ENCODE results near the gene ZC3H6. TPM values are rescaled to one million over a fixed set of nuclear protein-coding genes. Genes with fewer than 3 reads are reported as not detected.
"Not testable (repeated sequence)": the region's sequence is repeated elsewhere in the genome, so short reads cannot be mapped to it uniquely, and the experiment has no call there.

Gene ZC3H6
- total RNA-seq, 3 donors from 2014 or later, result 14.4 to 20.3 (median 18.2) TPM

DNA sequence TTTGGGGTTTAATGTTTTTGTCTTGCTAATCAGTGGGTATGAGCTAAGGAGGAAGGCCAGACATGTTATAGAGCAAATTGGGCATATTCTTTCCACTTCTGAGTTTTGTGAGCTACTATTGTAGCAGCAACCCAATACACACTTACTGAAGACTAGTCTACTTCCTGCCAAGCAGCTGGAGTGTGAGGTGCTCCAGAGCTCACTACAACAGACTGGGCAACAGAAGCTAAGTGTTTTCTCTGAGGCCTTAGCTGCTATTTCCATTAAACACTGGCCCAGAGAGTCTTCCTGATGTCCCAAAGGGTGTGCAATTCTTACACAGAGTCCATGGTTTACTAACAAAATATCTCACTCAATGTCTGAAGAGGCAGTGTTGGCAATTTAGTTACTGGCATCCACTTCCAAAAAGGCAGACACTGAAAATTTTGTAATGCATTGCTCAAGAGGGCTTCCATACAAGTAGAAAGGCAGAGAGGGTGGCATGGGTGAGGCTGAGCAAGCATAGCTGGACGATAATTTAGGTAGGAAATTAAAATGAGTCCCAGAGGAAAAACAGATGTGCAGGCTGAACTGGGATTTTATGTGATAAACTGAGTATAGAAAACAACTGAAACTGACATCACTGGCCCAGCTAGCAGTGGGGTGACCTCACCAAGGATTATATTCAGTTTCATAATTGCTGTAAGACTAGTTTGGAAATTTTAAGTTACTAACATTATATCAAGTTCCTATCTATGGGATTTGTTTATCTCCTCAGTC is 68.6 kb downstream of the ZC3H6 start:
- DNase-seq (ENCODE audit: low spot score in 2 of 2), result no peak
- no peaks in the 10 kb centered on the region for H3K4me1 ChIP-seq
- no peaks in the 10 kb centered on the region for H3K36me3 ChIP-seq
- no peaks in the 10 kb centered on the region for H3K9me3 ChIP-seq
- intact Hi-C loops (cut with DNase I; ENCODE audit: low total_unique reads), result no loop called here
- TF ChIP-seq POLR2A (IDR thresholded peaks at IDR 0.05), result no peak
- no peak overlapping the region for H3K4me3 ChIP-seq
- no peaks in the 10 kb centered on the region for H3K27me3 ChIP-seq
- no peak overlapping the region for H3K27ac ChIP-seq

DNA sequence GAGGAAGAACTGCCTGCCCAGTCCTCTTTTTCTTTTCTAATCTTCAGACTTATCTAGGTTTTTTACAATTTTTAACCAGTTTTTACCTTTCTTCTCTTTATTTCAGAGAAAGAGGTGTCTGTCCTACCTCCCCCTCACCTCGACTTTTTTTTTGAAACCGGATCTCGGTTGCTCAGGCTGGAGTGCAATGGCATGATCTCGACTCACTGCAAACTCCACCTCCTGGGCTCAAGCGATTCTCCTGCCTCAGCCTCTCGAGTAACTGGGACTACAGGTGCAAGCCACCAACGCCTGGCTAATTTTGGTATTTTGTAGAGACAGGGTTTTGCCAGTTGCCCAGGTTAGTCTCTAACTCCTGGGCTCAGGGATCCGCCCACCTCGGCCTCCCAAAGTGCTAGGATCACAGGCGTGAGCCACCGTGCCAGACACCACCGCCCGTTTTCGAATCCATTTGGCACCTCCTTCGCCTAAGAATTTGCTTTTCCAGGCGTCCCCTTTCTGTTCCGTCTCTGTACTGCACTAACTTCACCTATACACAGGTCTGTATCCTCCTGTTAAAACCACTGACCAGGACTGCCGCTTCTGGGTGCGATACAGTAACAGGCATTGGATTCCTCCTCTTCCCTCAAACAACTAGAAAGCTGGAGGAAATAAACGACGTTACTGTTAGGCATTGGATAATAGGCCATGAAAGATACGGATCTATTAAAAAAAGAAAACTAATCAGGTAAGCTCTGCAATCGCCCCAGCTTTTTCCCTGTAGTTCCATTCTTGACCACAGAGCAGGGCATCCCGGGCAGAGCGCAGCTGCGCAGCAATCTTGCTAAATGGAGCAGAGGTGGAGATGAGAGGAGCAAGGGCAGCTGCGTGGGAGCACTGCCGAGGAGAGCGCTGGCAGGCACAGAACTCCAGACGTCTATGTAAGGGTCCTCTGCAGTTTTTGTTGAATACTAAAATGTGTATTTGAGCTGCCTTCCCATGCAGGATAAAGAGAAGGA is 69.9 kb downstream of the ZC3H6 start:
- no peaks in the 10 kb centered on the region for H3K36me3 ChIP-seq
- intact Hi-C loops (cut with DNase I; ENCODE audit: low total_unique reads), result no loop called here
- H3K27ac ChIP-seq, result no peak overlapping the region
- no peak overlapping the region for H3K4me3 ChIP-seq
- no peak for DNase-seq (ENCODE audit: low spot score in 2 of 2)
- no peaks in the 10 kb centered on the region for H3K4me1 ChIP-seq
- TF ChIP-seq, protein P1, sequence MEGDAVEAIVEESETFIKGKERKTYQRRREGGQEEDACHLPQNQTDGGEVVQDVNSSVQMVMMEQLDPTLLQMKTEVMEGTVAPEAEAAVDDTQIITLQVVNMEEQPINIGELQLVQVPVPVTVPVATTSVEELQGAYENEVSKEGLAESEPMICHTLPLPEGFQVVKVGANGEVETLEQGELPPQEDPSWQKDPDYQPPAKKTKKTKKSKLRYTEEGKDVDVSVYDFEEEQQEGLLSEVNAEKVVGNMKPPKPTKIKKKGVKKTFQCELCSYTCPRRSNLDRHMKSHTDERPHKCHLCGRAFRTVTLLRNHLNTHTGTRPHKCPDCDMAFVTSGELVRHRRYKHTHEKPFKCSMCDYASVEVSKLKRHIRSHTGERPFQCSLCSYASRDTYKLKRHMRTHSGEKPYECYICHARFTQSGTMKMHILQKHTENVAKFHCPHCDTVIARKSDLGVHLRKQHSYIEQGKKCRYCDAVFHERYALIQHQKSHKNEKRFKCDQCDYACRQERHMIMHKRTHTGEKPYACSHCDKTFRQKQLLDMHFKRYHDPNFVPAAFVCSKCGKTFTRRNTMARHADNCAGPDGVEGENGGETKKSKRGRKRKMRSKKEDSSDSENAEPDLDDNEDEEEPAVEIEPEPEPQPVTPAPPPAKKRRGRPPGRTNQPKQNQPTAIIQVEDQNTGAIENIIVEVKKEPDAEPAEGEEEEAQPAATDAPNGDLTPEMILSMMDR (IDR thresholded peaks at IDR 0.05), result no peak
- TF ChIP-seq POLR2AphosphoS5 (IDR thresholded peaks at IDR 0.05) (no peak), POLR2A (IDR thresholded peaks at IDR 0.05) (no peak)
- H3K9me3 ChIP-seq, result no peaks in the 10 kb centered on the region
- no peaks in the 10 kb centered on the region for H3K27me3 ChIP-seq

DNA sequence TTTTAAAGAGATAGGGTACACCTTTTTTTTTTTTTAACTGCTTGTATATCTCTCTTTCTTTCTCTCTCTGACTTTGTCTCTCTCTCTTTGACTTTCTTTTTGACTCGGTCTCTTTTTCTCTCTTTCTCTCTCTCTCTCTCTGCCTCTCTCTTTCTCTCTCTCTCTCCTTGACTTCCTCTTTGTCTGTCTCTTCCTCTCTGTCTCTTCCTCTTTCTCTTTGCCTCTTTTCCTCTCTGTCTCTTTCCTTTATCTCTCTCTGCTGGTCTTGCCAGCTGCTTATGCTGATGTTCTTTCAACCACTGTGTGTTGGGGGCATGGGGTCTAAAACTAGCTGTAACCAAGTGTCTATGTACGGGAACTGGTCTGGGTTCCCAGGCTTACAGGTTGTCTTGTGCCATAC is 76.9 kb downstream of the ZC3H6 start:
- DNase-seq (ENCODE audit: low spot score in 2 of 2); H3K27me3 ChIP-seq; H3K4me3 ChIP-seq; H3K36me3 ChIP-seq; H3K27ac ChIP-seq; H3K4me1 ChIP-seq; H3K9me3 ChIP-seq; intact Hi-C loops (cut with DNase I; ENCODE audit: low total_unique reads): not testable (repeated sequence)

DNA sequence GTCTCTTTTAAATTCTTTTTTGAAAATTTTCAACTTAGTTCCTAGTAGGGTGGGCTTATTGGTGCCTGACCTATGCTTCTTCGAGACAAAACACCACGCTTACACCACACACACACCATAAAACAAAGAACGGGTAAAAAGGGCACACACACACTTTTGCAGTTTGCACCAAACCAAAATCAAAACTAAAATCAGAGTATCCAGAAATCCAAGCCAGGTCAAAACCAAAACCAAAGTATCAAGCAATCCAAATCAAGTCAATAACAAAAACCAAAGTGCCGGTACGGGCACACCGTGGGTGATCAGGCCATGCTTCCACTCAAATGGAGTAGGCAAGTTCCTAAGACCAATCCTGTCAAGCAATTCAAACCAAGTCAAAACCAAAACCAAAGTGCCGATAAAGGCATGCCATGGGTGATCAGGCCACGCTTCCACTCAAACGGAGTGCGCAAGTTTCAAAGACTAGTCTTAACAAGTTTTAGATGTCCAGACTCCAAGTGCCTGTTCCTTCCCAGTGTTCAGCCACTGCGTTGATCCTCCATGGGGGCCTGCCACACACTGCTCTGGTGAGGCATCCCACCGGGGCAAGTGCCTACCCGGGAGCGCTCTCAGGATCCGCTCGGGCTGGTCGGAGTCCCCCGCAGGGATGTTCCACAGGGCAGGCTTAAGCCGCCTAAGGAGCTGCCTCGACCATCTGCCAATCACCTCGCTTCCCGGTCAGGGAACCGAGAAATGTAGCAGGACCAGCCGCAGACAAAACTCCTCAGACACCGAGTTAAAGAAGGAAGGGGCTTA is 77.6 kb downstream of the ZC3H6 start:
- H3K4me1 ChIP-seq; H3K4me3 ChIP-seq; H3K27ac ChIP-seq; H3K9me3 ChIP-seq; DNase-seq (ENCODE audit: low spot score in 2 of 2); H3K27me3 ChIP-seq; H3K36me3 ChIP-seq; intact Hi-C loops (cut with DNase I; ENCODE audit: low total_unique reads): not testable (repeated sequence)

DNA sequence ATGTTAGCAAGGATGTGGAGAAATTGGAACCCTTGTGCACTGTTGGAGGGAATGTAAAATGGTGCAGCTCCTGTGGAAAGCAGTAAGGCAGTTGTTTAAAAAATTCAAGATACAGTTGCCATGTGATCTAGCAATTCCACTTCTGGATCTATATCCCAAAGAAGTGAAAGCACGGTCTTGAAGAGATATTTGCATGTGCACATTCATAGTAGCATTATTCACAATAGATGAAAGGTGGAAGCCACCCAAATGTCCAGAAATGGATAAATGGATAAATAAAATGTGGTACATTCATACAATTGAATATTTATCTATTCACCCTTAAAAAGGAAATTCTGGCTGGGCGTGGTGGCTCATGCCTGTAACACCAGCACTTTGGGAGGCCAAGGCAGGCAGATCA is 78.9 kb downstream of the ZC3H6 start:
- intact Hi-C loops (cut with DNase I; ENCODE audit: low total_unique reads); H3K27ac ChIP-seq; H3K4me3 ChIP-seq; H3K4me1 ChIP-seq; DNase-seq (ENCODE audit: low spot score in 2 of 2); H3K9me3 ChIP-seq; H3K36me3 ChIP-seq; H3K27me3 ChIP-seq: not testable (repeated sequence)

DNA sequence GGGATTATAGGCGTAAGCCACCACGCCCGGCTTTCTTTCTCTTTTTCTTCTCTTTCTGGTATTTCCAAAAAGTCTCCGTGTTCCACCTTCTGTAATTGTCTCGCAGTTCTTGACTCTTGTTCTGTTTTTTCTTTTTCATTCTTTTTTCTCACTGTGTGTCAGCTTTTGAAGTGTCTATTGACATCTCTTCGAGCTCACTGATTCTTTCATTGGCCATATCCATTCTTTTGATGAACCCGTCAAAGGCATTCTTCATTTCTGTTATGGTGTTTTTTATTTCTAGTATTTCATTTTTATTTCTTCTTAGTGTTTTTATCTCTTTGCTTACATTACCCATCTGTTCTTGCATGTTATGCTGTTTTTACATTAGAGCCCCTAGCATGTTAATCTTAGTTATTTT is 84.7 kb downstream of the ZC3H6 start:
- H3K27me3 ChIP-seq; H3K27ac ChIP-seq; H3K36me3 ChIP-seq; H3K9me3 ChIP-seq; DNase-seq (ENCODE audit: low spot score in 2 of 2); intact Hi-C loops (cut with DNase I; ENCODE audit: low total_unique reads); H3K4me3 ChIP-seq; H3K4me1 ChIP-seq: not testable (repeated sequence)

Other genes with a start within 250 kb of the ZC3H6 start
- 10 to 100 TPM; 16.2 to 52.0 (median 38.3) TPM for gene TMEM87B, start 220.3 kb upstream of the ZC3H6 start, total RNA-seq
- 10 to 100 TPM in 2 of 3 donors, 1 to 10 TPM in 1; 9.2 to 15.7 (median 11.0) TPM for gene FBLN7, start 137.2 kb upstream of the ZC3H6 start, total RNA-seq
- 10 to 100 TPM; 17.0 to 38.3 (median 17.0) TPM for gene ZC3H8, start 20.6 kb upstream of the ZC3H6 start, total RNA-seq
- 10 to 100 TPM; 30.4 to 48.9 (median 40.0) TPM for gene RGPD8, start 158.0 kb downstream of the ZC3H6 start, total RNA-seq
- 10 to 100 TPM; 16.4 to 26.7 (median 22.0) TPM for gene TTL, start 206.6 kb downstream of the ZC3H6 start, total RNA-seq

Measured in breast epithelium (tissue), 4 donors.